ENCODE measurements around the gene DBNDD1. TPM values are rescaled to one million over a fixed set of nuclear protein-coding genes. Genes with fewer than 3 reads are reported as not detected.

DBNDD1 gene
- total and polyA plus RNA-seq, 2 donors (not counting 1 experiment from before 2014, with no cell fraction given): 3.1 to 72.1 TPM

- peaks cover 15 to 22% of the 10 kb centered on the region in 2 donors for H3K4me1 ChIP-seq (ENCODE audit: control insufficient read depth in 2 of 2, insufficient read depth in 2 of 2, low read length in 2 of 2)
- DNase-seq: no peak
- Mint-ChIP-seq H3K4me3 (no peak overlapping the region), H3K4me1 (peaks cover 15% of the 10 kb centered on the region), H3K9me3 (ENCODE audit: insufficient read depth) (no peaks in the 10 kb centered on the region), H3K27me3 (no peaks in the 10 kb centered on the region), H3K27ac (no peak overlapping the region)
- TF ChIP-seq EZH2 (IDR thresholded peaks at IDR 0.05; ENCODE audit: borderline replicate concordance, insufficient read depth, low read depth, low read length, poor library complexity, severe bottlenecking) (no peak), CTCF (IDR thresholded peaks at IDR 0.05) (no peak)
- intact Hi-C loops (cut with micrococcal nuclease): no loop called here
- H3K9me3 ChIP-seq (ENCODE audit: control extremely low read depth in 1 of 3, control insufficient read depth in 2 of 3, insufficient read depth in 1 of 3, low read length in 2 of 3): no peaks in the 10 kb centered on the region
- H3K36me3 ChIP-seq (replicated peaks in 1 of 2; ENCODE audit: control extremely low read depth in 1 of 2, control insufficient read depth in 1 of 2, extremely low read depth in 1 of 2, insufficient read depth in 2 of 2, low read length in 1 of 2): peaks cover 12 to 76% of the 10 kb centered on the region in 2 experiments
- 96% methylated on average over 4 of the region's 7 CpGs for WGBS (ENCODE audit: insufficient coverage)
- no peaks in the 10 kb centered on the region for H3K27me3 ChIP-seq (replicated peaks in 1 of 4; ENCODE audit: control extremely low read depth in 1 of 4, control insufficient read depth in 3 of 4, insufficient read depth in 4 of 4, low read length in 3 of 4)
- no peak overlapping the region for H3K27ac ChIP-seq (ENCODE audit: low read length in 2 of 2)
- ATAC-seq (ENCODE audit: low read depth): no peak
- ChIA-PET CTCF (no interaction called here), POLR2A (no interaction called here)
- H3K79me2 ChIP-seq (ENCODE audit: control insufficient read depth, insufficient read depth, low read length): peaks cover 20% of the 10 kb centered on the region
- H3K9ac ChIP-seq (ENCODE audit: low read length): no peak overlapping the region
- peaks cover 7% of the 10 kb centered on the region for H4K20me1 ChIP-seq (ENCODE audit: control insufficient read depth, insufficient read depth, low read length, poor library complexity, severe bottlenecking)
- H3K4me3 ChIP-seq (ENCODE audit: control extremely low read depth in 1 of 5, extremely low read depth in 1 of 5, insufficient read depth in 1 of 5, low read depth in 2 of 5, low read length in 4 of 5): no peak overlapping the region
- no peak overlapping the region for H2AFZ ChIP-seq (ENCODE audit: insufficient read depth, low read depth, low read length, poor library complexity, severe bottlenecking)
- no peak overlapping the region for H3K4me2 ChIP-seq (replicated peaks; ENCODE audit: low read depth, low read length, poor library complexity, severe bottlenecking)
Observed at GRCh38 chr16:89984216-89984615, 35.0 kb downstream of the DBNDD1 start.

GRCh38 chr16:89983536-89983935 is 35.7 kb downstream of the DBNDD1 start:
- Histone ChIP-seq H3K79me2 (ENCODE audit: control insufficient read depth, insufficient read depth, low read length) (peaks cover 27% of the 10 kb centered on the region), H4K20me1 (ENCODE audit: control insufficient read depth, insufficient read depth, low read length, poor library complexity, severe bottlenecking) (peaks cover 13% of the 10 kb centered on the region), H3K9me3 (ENCODE audit: control extremely low read depth in 1 of 3, control insufficient read depth in 2 of 3, insufficient read depth in 1 of 3, low read length in 2 of 3) (no peaks in the 10 kb centered on the region), H3K27me3 (replicated peaks in 1 of 4; ENCODE audit: control extremely low read depth in 1 of 4, control insufficient read depth in 3 of 4, insufficient read depth in 4 of 4, low read length in 3 of 4) (no peaks in the 10 kb centered on the region), H3K36me3 (replicated peaks in 1 of 2; ENCODE audit: control extremely low read depth in 1 of 2, control insufficient read depth in 1 of 2, extremely low read depth in 1 of 2, insufficient read depth in 2 of 2, low read length in 1 of 2) (peaks cover 12 to 69% of the 10 kb centered on the region in 2 experiments), H2AFZ (ENCODE audit: insufficient read depth, low read depth, low read length, poor library complexity, severe bottlenecking) (no peak overlapping the region), H3K9ac (ENCODE audit: low read length) (no peak overlapping the region), H3K27ac (ENCODE audit: low read length in 2 of 2) (no peak overlapping the region), H3K4me2 (replicated peaks; ENCODE audit: low read depth, low read length, poor library complexity, severe bottlenecking) (no peak overlapping the region), H3K4me1 (ENCODE audit: control insufficient read depth in 2 of 2, insufficient read depth in 2 of 2, low read length in 2 of 2) (peaks cover 15 to 22% of the 10 kb centered on the region in 2 donors), H3K4me3 (ENCODE audit: control extremely low read depth in 1 of 5, extremely low read depth in 1 of 5, insufficient read depth in 1 of 5, low read depth in 2 of 5, low read length in 4 of 5) (no peak overlapping the region)
- DNase-seq (no peak), ATAC-seq (ENCODE audit: low read depth) (no peak)
- no peaks in the 10 kb centered on the region for H3K27me3 Mint-ChIP-seq
- peaks cover 15% of the 10 kb centered on the region for H3K4me1 Mint-ChIP-seq
- intact Hi-C loops (cut with micrococcal nuclease): no loop called here
- TF ChIP-seq CTCF (IDR thresholded peaks at IDR 0.05): no peak
- TF ChIP-seq EZH2 (IDR thresholded peaks at IDR 0.05; ENCODE audit: borderline replicate concordance, insufficient read depth, low read depth, low read length, poor library complexity, severe bottlenecking): no peak
- no peaks in the 10 kb centered on the region for H3K9me3 Mint-ChIP-seq (ENCODE audit: insufficient read depth)
- no peak overlapping the region for H3K27ac Mint-ChIP-seq
- 93% methylated on average over 15 of the region's 15 CpGs for WGBS (ENCODE audit: insufficient coverage)
- H3K4me3 Mint-ChIP-seq: no peak overlapping the region
- ChIA-PET CTCF (no interaction called here), POLR2A (no interaction called here)
